Hematopoietic multipotent progenitor cell treated with erythropoietin and hydrocortisone succinate and interleukin-3 and kit ligand, for 4 days (in vitro differentiated cells): Measurements from ENCODE around the gene P2RY12.
"Not testable (repeated sequence)": the region's sequence is repeated elsewhere in the genome, so short reads cannot be mapped to it uniquely, and the experiment has no call there.

Source experiments
- DNase-seq: peaks from one replicate; pipeline ENCODE4 v3.0.0-alpha.2; 2015

P2RY12 gene

GRCh38 chr3:151392191-151392590, 7.6 kb upstream of the P2RY12 start:
- not testable (repeated sequence) for DNase-seq

- DNase-seq, result peak; percentile 7
Measured at GRCh38 chr3:151391720-151392119, 7.2 kb upstream of the P2RY12 start.

- DNase-seq, result peak; percentile 11
Measured at GRCh38 chr3:151387842-151388241, 3.3 kb upstream of the P2RY12 start.

- DNase-seq, result no peak
Measured at GRCh38 chr3:151387432-151387831, 2.9 kb upstream of the P2RY12 start.

- no peak for DNase-seq
Measured at GRCh38 chr3:151386056-151386455, 1.5 kb upstream of the P2RY12 start.

- no peak for DNase-seq
Measured at GRCh38 chr3:151383956-151384355, 597 bp downstream of the P2RY12 start.

- no peak for DNase-seq
Measured at GRCh38 chr3:151383111-151383510, 1.4 kb downstream of the P2RY12 start.

GRCh38 chr3:151382671-151383070, 1.9 kb downstream of the P2RY12 start:
- DNase-seq, result no peak

GRCh38 chr3:151379083-151379734, 5.3 kb downstream of the P2RY12 start:
- DNase-seq, result peak; percentile 64

GRCh38 chr3:151377768-151378385, 6.7 kb downstream of the P2RY12 start:
- DNase-seq, result no peak

GRCh38 chr3:151372063-151372820, 12.3 kb downstream of the P2RY12 start:
- no peak for DNase-seq

- no peak for DNase-seq
Measured at GRCh38 chr3:151371526-151371925, 13.0 kb downstream of the P2RY12 start.

- no peak for DNase-seq
Measured at GRCh38 chr3:151367448-151367847, 17.1 kb downstream of the P2RY12 start.

- no peak for DNase-seq
Measured at GRCh38 chr3:151366993-151367392, 17.6 kb downstream of the P2RY12 start.

GRCh38 chr3:151362751-151363174, 21.8 kb downstream of the P2RY12 start:
- no peak for DNase-seq

GRCh38 chr3:151357463-151357850, 27.1 kb downstream of the P2RY12 start:
- no peak for DNase-seq

GRCh38 chr3:151356794-151357462, 27.6 kb downstream of the P2RY12 start:
- DNase-seq, result no peak

GRCh38 chr3:151351648-151352047, 32.9 kb downstream of the P2RY12 start:
- DNase-seq, result peak; percentile 14

- DNase-seq, result peak; percentile 26
Measured at GRCh38 chr3:151351219-151351618, 33.3 kb downstream of the P2RY12 start.

- peak; percentile 6 for DNase-seq
Measured at GRCh38 chr3:151350656-151351055, 33.9 kb downstream of the P2RY12 start.

GRCh38 chr3:151347432-151347831, 37.1 kb downstream of the P2RY12 start:
- peak; percentile 84 for DNase-seq

- DNase-seq, result peak; percentile 74
Measured at GRCh38 chr3:151346292-151346691, 38.3 kb downstream of the P2RY12 start.

- no peak for DNase-seq
Measured at GRCh38 chr3:151345859-151346258, 38.7 kb downstream of the P2RY12 start.
